Gastrocnemius medialis (tissue), 4 donors: ENCODE measurements around the gene SCD5. TPM values are rescaled to one million over a fixed set of nuclear protein-coding genes. Genes with fewer than 3 reads are reported as not detected.

Experiments
- ATAC-seq, 2 donors: fragments of 150-250 bp; one replicate each; pipeline ENCODE4 v1.9.1; 2016
- DNase-seq, 2 donors: peaks; one replicate each; pipeline ENCODE4 v3.0.0-alpha.2; 2019
- H3K27ac ChIP-seq, 4 donors: fragments of 200-600 bp; sonication (generic); 1 replicate in 1 of 4; 2 replicates in 3 of 4; pipeline ENCODE4 v1.5.1; 2016 to 2018; ENCODE audit warnings: mild to moderate bottlenecking in 2 of 4, moderate library complexity in 1 of 4
- H3K27me3 ChIP-seq, 3 donors: fragments of 200-600 bp; sonication (generic) in 2 of 3; 1 replicate in 1 of 3; 2 replicates in 2 of 3; pipeline versions ENCODE4 v1.5.1 to v1.6.0; 2016 to 2019; ENCODE audit warnings: mild to moderate bottlenecking in 1 of 3, moderate library complexity in 1 of 3
- H3K36me3 ChIP-seq, 2 donors: fragments of 200-600 bp; sonication (generic) in 1 of 2; one replicate each; pipeline ENCODE4 v1.5.1; 2017 to 2018
- H3K4me1 ChIP-seq, 2 donors: fragments of 200-600 bp; sonication (generic) in 1 of 2; one replicate each; pipeline ENCODE4 v1.5.1; 2016 to 2017; ENCODE audit warnings: mild to moderate bottlenecking in 2 of 2
- H3K4me3 ChIP-seq, 4 donors: fragments of 200-600 bp; sonication (generic) in 3 of 4; 1 replicate in 1 of 4; 2 replicates in 3 of 4; pipeline ENCODE4 v1.5.1; 2016 to 2019; ENCODE audit warnings: mild to moderate bottlenecking in 2 of 4
- H3K9me3 ChIP-seq, 3 donors: fragments of 200-600 bp; sonication (generic) in 2 of 3; 1 replicate in 1 of 3; 2 replicates in 2 of 3; pipeline ENCODE4 v1.5.1; 2016 to 2019
- POLR2A ChIP-seq, 2 donors: fragments of 450-650 bp; IDR thresholded peaks; one replicate each; pipeline ENCODE4 v1.6.1; 2017; ENCODE audit warnings: antibody characterized with exemption in 2 of 2, mild to moderate bottlenecking in 2 of 2, moderate library complexity in 2 of 2
- in situ Hi-C, 4 donors: fragments of 200-750 bp; cut with MboI; loops; one replicate each; pipeline versions ENCODE4 v1.15.0 to v1.8.0; 2017; ENCODE audit warnings: low sequenced_read_pairs in 4 of 4
- intact Hi-C: fragments of 100-400 bp; cut with DNase I; formaldehyde crosslinking; loops from one replicate; pipeline ENCODE4 v1.15.1; 2023; ENCODE audit warnings: low total_unique reads
- total RNA-seq, 4 donors: library from RNA; depleted of rRNA; stranded (reverse); fragments of >200 nt; gene quantifications; one replicate each; pipeline versions ENCODE4 v1.1.0 to v1.2.3, GENCODE V29; 2016
- TF ChIP-seq, protein P1 (sequence below), 5 experiments: fragments of 450-650 bp in 3 of 5; fragments of 200-600 bp in 2 of 5; sonication (generic) in 2 of 5; IDR thresholded peaks in 4 of 5; conservative IDR thresholded peaks in 1 of 5; 1 replicate in 4 of 5; 2 replicates in 1 of 5; pipeline ENCODE4 v1.5.1; 2016 to 2019; ENCODE audit warnings: antibody characterized with exemption in 5 of 5, mild to moderate bottlenecking in 3 of 5, moderate library complexity in 3 of 5

The SCD5 gene
- total RNA-seq, 4 donors from 2014 or later, result 0.68 to 2.4 (median 1.4) TPM

DNA sequence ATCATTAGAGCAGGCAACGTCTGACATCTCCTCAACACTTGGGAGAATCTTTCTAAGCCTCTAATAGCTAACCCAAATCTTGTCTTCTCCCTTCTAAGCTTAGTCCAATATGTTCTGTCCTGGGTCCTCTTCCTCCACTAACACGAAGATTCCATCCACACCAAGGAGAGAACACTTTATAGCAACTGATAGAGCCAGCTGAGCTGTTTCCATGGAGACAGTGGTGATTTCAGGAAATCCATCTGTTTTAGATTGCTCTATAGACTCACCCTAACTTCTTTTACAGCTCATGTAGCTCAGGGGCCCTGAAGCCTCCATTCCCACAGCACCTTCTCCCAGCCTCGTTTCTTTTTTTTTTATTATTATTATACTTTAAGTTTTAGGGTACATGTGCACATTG lies 37.4 kb downstream of the SCD5 start:
- in situ Hi-C loops (no loop called here), intact Hi-C loops (no loop called here)
- TF ChIP-seq, protein P1, sequence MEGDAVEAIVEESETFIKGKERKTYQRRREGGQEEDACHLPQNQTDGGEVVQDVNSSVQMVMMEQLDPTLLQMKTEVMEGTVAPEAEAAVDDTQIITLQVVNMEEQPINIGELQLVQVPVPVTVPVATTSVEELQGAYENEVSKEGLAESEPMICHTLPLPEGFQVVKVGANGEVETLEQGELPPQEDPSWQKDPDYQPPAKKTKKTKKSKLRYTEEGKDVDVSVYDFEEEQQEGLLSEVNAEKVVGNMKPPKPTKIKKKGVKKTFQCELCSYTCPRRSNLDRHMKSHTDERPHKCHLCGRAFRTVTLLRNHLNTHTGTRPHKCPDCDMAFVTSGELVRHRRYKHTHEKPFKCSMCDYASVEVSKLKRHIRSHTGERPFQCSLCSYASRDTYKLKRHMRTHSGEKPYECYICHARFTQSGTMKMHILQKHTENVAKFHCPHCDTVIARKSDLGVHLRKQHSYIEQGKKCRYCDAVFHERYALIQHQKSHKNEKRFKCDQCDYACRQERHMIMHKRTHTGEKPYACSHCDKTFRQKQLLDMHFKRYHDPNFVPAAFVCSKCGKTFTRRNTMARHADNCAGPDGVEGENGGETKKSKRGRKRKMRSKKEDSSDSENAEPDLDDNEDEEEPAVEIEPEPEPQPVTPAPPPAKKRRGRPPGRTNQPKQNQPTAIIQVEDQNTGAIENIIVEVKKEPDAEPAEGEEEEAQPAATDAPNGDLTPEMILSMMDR (IDR thresholded peaks at IDR 0.05 in 4 of 5, conservative IDR thresholded peaks at IDR 0.05 in 1 of 5), result no peak
- TF ChIP-seq POLR2A (IDR thresholded peaks at IDR 0.05), result no peak
- H3K36me3 ChIP-seq, result no peaks in the 10 kb centered on the region
- no peaks in the 10 kb centered on the region for H3K4me1 ChIP-seq
- H3K4me3 ChIP-seq, result no peak overlapping the region
- DNase-seq (no peak), ATAC-seq (no peak)
- H3K27ac ChIP-seq, result no peak overlapping the region
- no peaks in the 10 kb centered on the region for H3K27me3 ChIP-seq
- no peaks in the 10 kb centered on the region for H3K9me3 ChIP-seq

- Histone ChIP-seq H3K36me3 (no peaks in the 10 kb centered on the region), H3K4me1 (no peaks in the 10 kb centered on the region), H3K4me3 (no peak overlapping the region), H3K27ac (no peak overlapping the region), H3K9me3 (no peaks in the 10 kb centered on the region), H3K27me3 (no peaks in the 10 kb centered on the region)
- in situ Hi-C loops (no loop called here), intact Hi-C loops (no loop called here)
- TF ChIP-seq POLR2A (IDR thresholded peaks at IDR 0.05), result no peak
- TF ChIP-seq, protein P1 (IDR thresholded peaks at IDR 0.05 in 4 of 5, conservative IDR thresholded peaks at IDR 0.05 in 1 of 5), result no peak
- ATAC-seq (no peak), DNase-seq (no peak)
Measured at GRCh38 chr4:82758701-82759685, 39.6 kb downstream of the SCD5 start.

- no peaks in the 10 kb centered on the region for H3K4me1 ChIP-seq
- TF ChIP-seq, protein P1 (IDR thresholded peaks at IDR 0.05 in 4 of 5, conservative IDR thresholded peaks at IDR 0.05 in 1 of 5), result no peak
- TF ChIP-seq POLR2A (IDR thresholded peaks at IDR 0.05), result no peak
- no peaks in the 10 kb centered on the region for H3K36me3 ChIP-seq
- DNase-seq (no peak), ATAC-seq (no peak)
- H3K4me3 ChIP-seq, result no peak overlapping the region
- no peaks in the 10 kb centered on the region for H3K27me3 ChIP-seq
- no peaks in the 10 kb centered on the region for H3K9me3 ChIP-seq
- intact Hi-C loops (no loop called here), in situ Hi-C loops (no loop called here)
- no peak overlapping the region for H3K27ac ChIP-seq
Measured at GRCh38 chr4:82756061-82756460, 42.5 kb downstream of the SCD5 start.

DNA sequence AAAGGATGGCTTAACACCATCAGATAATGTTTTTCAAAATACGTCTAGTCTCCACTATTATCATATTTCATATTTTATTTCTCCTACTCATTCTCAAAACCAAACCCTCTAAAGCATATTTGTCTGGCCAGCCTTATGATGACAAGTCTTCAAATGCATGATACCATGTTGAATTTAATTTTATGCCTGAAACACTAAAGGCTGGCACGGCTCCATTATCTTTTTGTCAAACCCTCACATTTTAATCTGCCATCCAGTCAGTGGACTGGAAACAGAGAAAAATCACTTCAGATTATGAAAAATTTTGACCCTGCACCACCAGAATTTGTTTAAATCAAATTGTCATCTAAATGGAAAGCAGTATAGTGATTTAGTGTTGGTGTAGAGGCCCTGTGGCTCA lies 42.9 kb downstream of the SCD5 start:
- Histone ChIP-seq H3K36me3 (no peaks in the 10 kb centered on the region), H3K4me1 (no peaks in the 10 kb centered on the region), H3K27ac (no peak overlapping the region), H3K4me3 (no peak overlapping the region), H3K9me3 (no peaks in the 10 kb centered on the region), H3K27me3 (no peaks in the 10 kb centered on the region)
- no peak for ATAC-seq
- DNase-seq, result no peak
- intact Hi-C loops, result no loop called here
- TF ChIP-seq, protein P1 (IDR thresholded peaks at IDR 0.05 in 4 of 5, conservative IDR thresholded peaks at IDR 0.05 in 1 of 5), result no peak
- TF ChIP-seq POLR2A (IDR thresholded peaks at IDR 0.05), result no peak
- in situ Hi-C loops, result no loop called here
